T-helper 2 cell treated with Interferon-gamma antibody and Interleukin-4, amounts not matched to agents 5 μg/mL and 100 μg/mL, for 36 hours (primary cell): ENCODE data around the gene A2M.

ENCODE experiments used
- DNase-seq: peaks from one replicate; pipeline ENCODE4 v3.0.0; 2021; ENCODE audit warnings: low spot score
- H3K27ac Mint-ChIP-seq: one replicate; pipeline ENCODE4 v1.8.0; 2021; ENCODE audit warnings: mild to moderate bottlenecking, mixed read lengths
- H3K27me3 Mint-ChIP-seq: one replicate; pipeline ENCODE4 v1.8.0; 2021; ENCODE audit warnings: low read depth, mixed read lengths
- H3K36me3 Mint-ChIP-seq: one replicate; pipeline ENCODE4 v1.8.0; 2021; ENCODE audit warnings: low read depth, mixed read lengths
- H3K4me1 Mint-ChIP-seq: one replicate; pipeline ENCODE4 v1.8.0; 2021; ENCODE audit warnings: low read depth, mixed read lengths
- H3K4me3 Mint-ChIP-seq: one replicate; pipeline ENCODE4 v1.8.0; 2022; ENCODE audit warnings: mild to moderate bottlenecking, moderate library complexity, mixed read lengths
- H3K9me3 Mint-ChIP-seq: one replicate; pipeline ENCODE4 v1.8.0; 2021; ENCODE audit warnings: mixed read lengths

Gene A2M

DNA sequence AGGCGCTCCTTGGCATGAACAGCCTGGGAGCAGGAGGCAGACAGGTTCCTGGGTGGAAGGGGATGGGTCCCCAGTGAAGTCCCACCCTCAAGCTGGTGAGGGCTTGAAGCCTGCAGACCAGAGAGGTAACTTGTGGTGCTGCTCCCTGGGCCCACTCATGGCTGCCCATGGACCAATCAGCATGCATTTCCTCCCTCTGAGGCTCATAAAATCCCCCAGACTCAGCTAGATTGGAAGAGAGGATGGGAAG lies 50.2 kb downstream of the A2M start:
- H3K9me3 Mint-ChIP-seq = no peaks in the 10 kb centered on the region
- no peaks in the 10 kb centered on the region for H3K36me3 Mint-ChIP-seq
- H3K4me3 Mint-ChIP-seq = no peak overlapping the region

DNA sequence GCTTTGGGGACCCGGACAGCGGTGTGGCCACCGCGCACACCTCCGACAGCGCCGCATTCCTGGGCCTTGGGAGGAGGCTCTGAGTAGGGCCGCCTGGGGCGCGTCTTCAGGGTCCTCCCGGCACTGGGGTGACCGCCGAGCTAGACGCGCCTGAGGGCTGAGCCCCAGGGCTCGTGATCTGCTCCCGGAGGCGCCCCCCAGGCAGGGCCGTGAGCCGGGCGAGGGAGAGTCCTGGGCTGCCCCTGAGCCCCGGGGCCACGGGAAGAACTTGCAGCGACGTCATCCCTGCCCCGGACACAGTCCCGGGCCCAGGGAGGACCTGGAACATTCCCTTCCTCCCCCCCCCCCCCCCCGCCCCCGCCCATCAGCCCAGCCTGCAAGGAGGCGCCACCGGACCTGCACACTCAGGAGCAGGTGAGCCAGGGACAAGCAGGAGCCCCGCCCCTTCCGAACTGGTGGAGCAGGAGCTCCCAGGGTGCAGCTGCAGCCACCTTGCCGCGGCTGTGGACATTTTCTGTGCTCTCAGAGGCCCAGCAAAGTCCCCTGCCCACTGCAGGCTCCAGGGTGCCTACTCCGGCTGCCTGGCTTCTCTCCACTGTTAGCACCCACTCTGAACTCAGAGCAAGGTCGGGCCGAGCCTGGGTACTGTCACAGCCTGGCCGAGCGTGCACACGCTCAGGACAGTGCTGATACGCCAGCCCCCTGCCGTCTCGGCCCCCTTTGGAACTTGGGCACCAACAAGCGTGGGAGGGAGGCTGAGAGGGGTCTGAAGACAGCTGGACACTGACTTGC lies 50.7 kb downstream of the A2M start:
- Mint-ChIP-seq H3K36me3 (no peaks in the 10 kb centered on the region), H3K27me3 (peaks cover 26% of the 10 kb centered on the region), H3K27ac (no peak overlapping the region), H3K4me1 (peaks cover 3% of the 10 kb centered on the region), H3K9me3 (no peaks in the 10 kb centered on the region), H3K4me3 (no peak overlapping the region)
- DNase-seq = no peak

More for the DNA sequence above, 50.2 kb downstream of the A2M start:
- no peak for DNase-seq
- Mint-ChIP-seq H3K27me3 (peaks cover 26% of the 10 kb centered on the region), H3K27ac (no peak overlapping the region), H3K4me1 (peaks cover 3% of the 10 kb centered on the region)

DNA sequence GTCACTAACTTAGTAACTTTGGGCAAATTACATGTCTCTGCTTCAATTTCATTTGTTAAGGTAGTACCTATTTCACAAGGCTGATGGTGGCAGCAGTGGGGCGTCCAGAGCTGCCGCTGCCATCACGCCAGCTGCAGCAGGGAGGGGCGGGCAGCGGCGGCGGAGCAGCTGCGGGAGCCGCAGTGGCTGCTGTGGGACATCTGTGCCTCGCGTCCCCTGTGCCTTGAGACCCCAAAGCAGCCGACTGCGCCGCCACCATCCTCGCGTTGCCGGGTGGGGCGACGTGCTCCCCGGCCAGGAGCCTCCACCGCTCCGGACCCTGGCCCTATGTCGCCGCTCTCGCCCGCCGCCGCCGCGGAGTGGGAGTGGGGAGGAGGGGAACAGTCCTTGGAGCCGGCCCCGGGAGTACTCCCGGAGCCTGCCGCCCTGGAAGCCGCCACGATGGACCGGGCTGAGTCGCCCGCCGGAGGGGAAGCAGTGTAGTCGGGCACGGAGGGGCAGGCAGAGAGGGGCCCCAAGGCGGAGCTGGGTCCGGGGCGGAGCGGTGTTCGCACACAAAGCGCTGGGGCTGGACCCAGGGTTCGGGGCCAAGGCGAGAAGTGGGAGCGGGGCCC lies 51.4 kb downstream of the A2M start:
- H3K36me3 Mint-ChIP-seq = no peaks in the 10 kb centered on the region
- peak; percentile 13 for DNase-seq
- peak overlapping the region; percentile 65 for H3K4me3 Mint-ChIP-seq
- H3K9me3 Mint-ChIP-seq = no peaks in the 10 kb centered on the region
- H3K4me1 Mint-ChIP-seq = peaks cover 3% of the 10 kb centered on the region
- peaks cover 26% of the 10 kb centered on the region for H3K27me3 Mint-ChIP-seq
- H3K27ac Mint-ChIP-seq = no peak overlapping the region

DNA sequence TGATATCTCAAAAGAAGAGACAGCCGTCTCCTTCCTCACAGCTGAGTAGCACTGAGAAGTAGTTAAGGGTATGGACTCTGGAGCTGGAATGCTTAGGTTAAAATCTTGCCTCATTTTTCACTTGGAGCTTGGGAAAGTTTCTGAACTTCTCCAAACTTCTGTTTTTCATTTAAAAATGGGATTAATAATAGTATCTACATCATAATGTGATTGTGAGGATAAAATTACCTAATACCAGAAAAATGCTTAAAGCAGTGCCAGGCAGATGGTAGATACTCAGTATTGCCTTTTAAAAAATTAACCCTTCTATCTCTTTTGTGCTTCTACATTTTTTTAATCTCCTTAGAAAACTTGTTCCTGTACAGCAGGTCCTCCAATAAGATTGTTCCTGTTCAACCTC lies 63.1 kb downstream of the A2M start:
- Mint-ChIP-seq H3K36me3 (no peaks in the 10 kb centered on the region), H3K4me1 (peaks cover 7% of the 10 kb centered on the region), H3K27me3 (peaks cover 14% of the 10 kb centered on the region), H3K9me3 (no peaks in the 10 kb centered on the region), H3K4me3 (no peak overlapping the region), H3K27ac (no peak overlapping the region)
- no peak for DNase-seq

DNA sequence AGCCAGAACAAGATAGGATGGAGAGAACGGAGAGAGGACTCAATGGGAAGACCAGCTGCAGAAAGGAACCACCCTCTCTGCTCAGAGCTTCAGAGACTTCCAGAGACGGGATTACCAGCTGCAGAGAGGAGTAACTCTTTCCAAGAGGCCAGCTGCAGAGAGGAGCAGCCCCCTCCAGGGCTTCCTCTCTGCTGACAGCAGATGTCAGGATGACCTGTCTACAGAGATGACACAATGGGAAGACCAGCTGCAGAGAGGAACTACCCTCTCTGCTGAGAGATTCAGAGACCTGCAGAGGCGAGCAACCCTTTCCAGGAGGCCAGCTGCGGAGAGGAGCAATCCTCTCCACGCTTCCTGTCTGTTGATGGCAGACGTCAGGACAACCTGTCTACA lies 64.6 kb downstream of the A2M start:
- no peak for DNase-seq
- Mint-ChIP-seq H3K9me3 (no peaks in the 10 kb centered on the region), H3K27me3 (peaks cover 16% of the 10 kb centered on the region), H3K36me3 (no peaks in the 10 kb centered on the region), H3K4me3 (no peak overlapping the region), H3K27ac (no peak overlapping the region), H3K4me1 (peaks cover 7% of the 10 kb centered on the region)

DNA sequence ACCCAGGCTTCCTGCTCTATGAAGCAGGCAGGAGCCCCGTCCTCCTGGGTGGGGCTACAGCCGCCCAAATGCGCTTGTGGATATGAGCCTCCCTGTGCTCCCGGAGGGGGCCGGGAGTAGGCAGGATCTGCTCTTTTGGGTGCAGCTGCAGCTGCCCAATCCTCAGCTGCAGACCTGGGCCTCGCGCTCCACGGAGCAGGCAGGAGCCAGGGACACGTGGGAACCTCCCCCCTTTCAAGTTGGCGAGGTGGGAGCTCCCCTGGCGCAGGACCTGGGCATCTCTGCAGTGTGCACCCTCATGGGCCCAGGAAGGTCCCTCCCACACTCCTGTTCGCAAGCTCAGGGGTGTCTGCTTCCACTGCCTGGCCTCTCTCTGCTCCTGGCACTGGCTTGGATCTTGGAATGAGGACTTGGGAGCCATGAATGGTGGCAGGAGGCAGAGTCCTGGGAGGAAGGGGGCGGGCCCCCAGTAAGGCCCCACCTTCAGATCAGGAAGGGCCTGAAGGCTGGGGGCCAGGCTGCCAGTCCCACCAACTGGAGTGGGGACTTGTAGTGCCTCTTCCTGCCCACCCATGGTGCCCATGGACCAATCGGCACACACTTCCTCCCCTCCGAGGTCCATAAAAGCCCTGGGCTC lies 65.1 kb downstream of the A2M start:
- no peaks in the 10 kb centered on the region for H3K36me3 Mint-ChIP-seq
- H3K4me3 Mint-ChIP-seq = no peak overlapping the region
- DNase-seq = no peak
- H3K9me3 Mint-ChIP-seq = no peaks in the 10 kb centered on the region
- peaks cover 7% of the 10 kb centered on the region for H3K4me1 Mint-ChIP-seq
- peaks cover 18% of the 10 kb centered on the region for H3K27me3 Mint-ChIP-seq
- H3K27ac Mint-ChIP-seq = no peak overlapping the region

DNA sequence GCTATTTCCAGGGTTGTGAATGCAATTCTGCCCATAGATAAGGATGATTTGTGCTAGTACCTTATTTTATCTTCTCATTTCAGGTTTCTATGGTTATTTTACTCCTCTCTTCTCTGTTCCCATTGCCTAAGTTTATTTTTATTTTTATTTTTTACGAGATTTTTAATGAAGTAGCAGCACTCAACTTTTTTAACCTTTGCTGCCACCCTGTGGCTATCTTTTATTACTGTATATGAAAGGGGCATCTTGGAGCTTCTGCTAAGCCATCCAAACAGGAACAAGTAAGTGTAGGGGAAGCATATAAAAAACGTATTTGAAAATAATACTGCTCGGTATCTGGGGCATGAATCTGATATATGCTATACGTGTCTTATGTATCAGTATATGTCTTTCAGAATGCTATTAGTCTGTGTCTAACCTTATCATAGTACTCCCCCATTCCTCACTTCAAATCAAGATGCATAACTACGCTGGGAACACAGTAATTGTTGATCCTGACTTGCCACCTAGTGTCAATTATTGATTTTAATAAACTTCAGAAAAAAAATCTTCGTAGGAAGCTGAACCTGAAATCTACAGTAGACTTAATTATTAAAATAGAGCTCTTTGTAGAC lies 66.1 kb downstream of the A2M start:
- DNase-seq = no peak
- Mint-ChIP-seq H3K27me3 (peaks cover 22% of the 10 kb centered on the region), H3K9me3 (no peaks in the 10 kb centered on the region), H3K4me3 (no peak overlapping the region), H3K4me1 (peaks cover 7% of the 10 kb centered on the region), H3K36me3 (no peaks in the 10 kb centered on the region), H3K27ac (no peak overlapping the region)

DNA sequence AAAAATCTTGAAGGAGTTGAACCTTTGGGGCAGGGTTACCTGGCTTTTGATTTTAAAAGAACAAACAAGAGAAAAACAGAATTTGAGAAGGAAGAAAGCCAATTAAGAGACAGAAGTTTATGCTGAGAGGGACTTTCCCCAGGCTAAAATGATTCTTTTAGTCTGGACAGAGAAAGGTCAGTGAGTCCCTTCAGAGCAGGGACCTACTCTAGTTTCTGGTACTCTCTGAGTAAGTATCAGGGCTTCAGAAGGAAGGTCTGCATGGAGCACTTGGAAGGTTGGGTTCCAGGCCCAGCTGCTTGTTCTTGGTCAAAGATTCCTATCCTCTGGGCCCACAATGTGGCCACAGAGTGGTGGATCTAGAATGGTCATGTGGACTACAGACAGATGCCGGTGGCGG lies 66.8 kb downstream of the A2M start:
- no peak for DNase-seq
- Mint-ChIP-seq H3K27ac (no peak overlapping the region), H3K36me3 (no peaks in the 10 kb centered on the region), H3K9me3 (no peaks in the 10 kb centered on the region), H3K27me3 (peaks cover 22% of the 10 kb centered on the region), H3K4me3 (no peak overlapping the region), H3K4me1 (peaks cover 7% of the 10 kb centered on the region)

DNA sequence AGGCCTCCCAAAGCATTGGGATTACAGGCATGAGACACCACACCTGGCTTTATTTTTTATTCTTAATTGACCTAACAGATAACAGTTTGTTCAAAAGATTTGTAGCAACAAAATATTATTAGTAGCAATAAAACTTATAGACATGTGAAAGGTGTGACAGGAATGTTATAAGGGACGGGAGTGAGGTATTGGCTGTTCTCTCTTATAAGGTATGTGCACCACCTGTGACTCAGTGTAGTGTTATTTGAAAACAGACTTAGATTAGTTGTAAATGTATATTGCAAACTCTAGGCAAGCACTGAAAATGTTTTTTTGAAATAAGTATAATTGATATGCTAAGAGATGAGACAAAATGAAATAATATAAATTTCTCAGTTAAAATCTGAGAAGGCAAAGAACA lies 68.6 kb downstream of the A2M start:
- DNase-seq = no peak
- no peaks in the 10 kb centered on the region for H3K36me3 Mint-ChIP-seq
- H3K27ac Mint-ChIP-seq = no peak overlapping the region
- H3K4me1 Mint-ChIP-seq = peaks cover 7% of the 10 kb centered on the region
- no peak overlapping the region for H3K4me3 Mint-ChIP-seq
- H3K27me3 Mint-ChIP-seq = peaks cover 26% of the 10 kb centered on the region
- no peaks in the 10 kb centered on the region for H3K9me3 Mint-ChIP-seq

DNA sequence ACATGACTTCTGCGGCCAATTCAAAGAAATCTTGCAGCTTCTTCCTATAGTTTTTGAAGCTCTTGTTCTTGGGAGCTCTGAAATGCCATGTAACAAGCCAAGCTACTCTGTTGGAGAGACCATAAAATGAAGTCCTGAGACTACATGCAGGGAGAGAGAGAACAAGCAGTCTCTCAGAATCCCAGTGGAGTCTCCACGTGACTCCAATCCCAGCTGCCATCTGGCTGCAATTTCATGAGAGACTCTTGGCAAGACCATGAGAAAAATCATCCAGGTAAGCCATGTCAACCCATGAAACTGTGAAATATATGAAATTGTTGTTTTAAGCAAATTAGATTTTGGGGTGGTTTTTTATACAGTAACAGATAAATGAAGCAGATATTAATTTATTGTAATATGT lies 72.0 kb downstream of the A2M start:
- no peak for DNase-seq
- peaks cover 40% of the 10 kb centered on the region for H3K27me3 Mint-ChIP-seq
- no peaks in the 10 kb centered on the region for H3K36me3 Mint-ChIP-seq
- H3K4me1 Mint-ChIP-seq = peaks cover 19% of the 10 kb centered on the region
- no peak overlapping the region for H3K4me3 Mint-ChIP-seq
- H3K27ac Mint-ChIP-seq = no peak overlapping the region
- H3K9me3 Mint-ChIP-seq = no peaks in the 10 kb centered on the region

DNA sequence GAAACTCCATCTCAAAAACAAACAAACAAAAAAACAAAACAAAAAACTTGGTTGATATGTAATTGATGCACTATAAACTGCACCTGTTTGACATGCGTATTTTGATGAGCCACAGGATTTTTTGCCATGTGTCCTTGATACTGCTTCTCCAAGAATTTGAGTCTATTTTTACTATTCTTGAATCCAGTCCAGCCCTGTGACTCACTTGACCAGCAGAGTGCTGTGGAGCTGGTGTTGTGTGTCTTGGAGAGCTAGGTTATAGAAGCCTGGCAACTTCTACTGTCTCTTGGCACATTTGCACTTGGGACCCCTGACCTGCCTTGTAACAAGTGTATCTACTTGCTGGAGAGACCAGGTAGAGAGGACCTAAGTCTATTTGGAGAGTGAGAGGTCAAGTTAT lies 74.4 kb downstream of the A2M start:
- Mint-ChIP-seq H3K9me3 (no peaks in the 10 kb centered on the region), H3K27ac (no peak overlapping the region), H3K36me3 (no peaks in the 10 kb centered on the region), H3K4me3 (no peak overlapping the region), H3K27me3 (peaks cover 31% of the 10 kb centered on the region), H3K4me1 (peaks cover 25% of the 10 kb centered on the region)
- DNase-seq = no peak

DNA sequence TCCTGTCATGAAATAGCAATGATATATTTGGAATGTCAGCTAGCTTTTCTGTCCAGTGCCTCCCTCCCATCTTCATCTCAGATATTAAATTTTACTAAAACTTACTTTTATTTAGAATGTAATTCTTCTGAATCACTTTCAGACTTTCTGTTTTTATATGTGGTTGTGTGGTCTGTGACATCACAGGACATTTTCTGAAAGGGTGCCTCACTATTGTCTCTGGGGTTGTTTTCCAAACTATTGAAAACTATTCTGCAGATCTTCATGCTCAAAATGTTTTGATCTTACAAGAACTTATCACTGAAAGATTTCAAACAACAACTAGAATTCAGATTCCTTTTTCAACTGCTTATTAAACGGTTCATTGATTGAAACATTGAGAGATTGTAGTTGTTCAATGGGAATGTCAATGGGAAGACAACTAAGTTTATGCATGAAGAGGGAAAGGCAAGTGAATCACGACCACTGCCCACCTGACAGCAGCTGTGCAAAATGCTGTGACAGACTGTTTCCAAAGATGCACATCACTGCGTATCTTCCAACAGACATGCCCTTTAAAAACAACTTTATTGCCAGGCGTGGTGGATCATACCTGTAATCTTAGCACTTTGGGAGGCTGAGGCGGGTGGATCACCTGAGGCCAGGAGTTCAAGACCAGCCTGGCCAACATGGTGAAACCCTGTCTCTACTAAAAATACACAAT lies 75.1 kb downstream of the A2M start:
- Mint-ChIP-seq H3K4me3 (peak overlapping the region; percentile 38), H3K27me3 (peaks cover 29% of the 10 kb centered on the region), H3K36me3 (no peaks in the 10 kb centered on the region), H3K27ac (no peak overlapping the region), H3K4me1 (peaks cover 28% of the 10 kb centered on the region), H3K9me3 (no peaks in the 10 kb centered on the region)
- DNase-seq = no peak

DNA sequence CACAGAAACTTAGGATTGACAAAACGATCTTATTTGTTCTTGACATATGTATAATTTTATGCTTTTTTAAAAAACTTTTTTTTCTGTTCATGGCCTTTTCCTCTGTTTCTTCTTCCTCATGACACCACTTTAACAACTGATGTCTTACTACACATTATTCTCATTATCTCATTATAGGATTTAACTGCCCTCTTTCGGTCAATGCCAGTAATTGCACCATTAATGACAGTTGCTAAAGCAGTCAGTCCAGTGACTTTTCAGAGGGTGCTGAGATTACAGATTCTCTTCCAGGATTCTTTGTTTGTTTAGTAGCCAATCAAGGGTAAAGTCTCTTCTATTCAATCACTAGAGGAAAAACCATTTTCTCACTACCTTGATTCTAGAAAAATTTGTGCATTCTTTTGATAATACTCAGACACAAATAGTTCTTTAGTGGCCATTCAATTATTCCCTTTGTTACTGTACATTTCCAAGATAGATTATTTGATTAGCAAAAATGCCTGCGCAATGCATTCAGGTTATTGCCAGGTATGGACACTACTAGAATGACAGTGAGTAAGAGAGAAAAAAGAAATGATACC lies 76.2 kb downstream of the A2M start:
- peaks cover 28% of the 10 kb centered on the region for H3K4me1 Mint-ChIP-seq
- DNase-seq = no peak
- no peaks in the 10 kb centered on the region for H3K9me3 Mint-ChIP-seq
- no peak overlapping the region for H3K27ac Mint-ChIP-seq
- no peaks in the 10 kb centered on the region for H3K36me3 Mint-ChIP-seq
- H3K27me3 Mint-ChIP-seq = peaks cover 26% of the 10 kb centered on the region
- H3K4me3 Mint-ChIP-seq = no peak overlapping the region

DNA sequence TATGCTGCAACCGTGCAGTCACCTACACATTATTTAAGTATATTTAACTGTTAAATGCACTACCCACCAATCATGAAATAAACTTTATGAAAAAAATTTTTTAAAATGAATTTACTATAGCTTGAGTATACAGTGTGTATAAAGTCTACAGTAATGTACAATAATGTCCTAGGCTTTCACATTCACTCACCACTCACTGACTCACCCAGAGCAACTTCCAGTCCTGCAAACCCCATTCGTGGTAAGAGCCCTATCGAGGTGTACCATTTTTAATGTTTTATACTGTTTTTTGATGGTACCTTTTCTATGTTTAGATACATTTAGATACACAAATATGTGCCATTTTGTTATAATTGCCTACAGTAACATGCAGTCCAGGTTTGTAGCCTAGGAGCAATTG lies 78.3 kb downstream of the A2M start:
- H3K4me1 Mint-ChIP-seq = peaks cover 31% of the 10 kb centered on the region
- H3K4me3 Mint-ChIP-seq = no peak overlapping the region
- H3K36me3 Mint-ChIP-seq = no peaks in the 10 kb centered on the region
- peaks cover 22% of the 10 kb centered on the region for H3K27me3 Mint-ChIP-seq
- H3K27ac Mint-ChIP-seq = no peak overlapping the region
- no peaks in the 10 kb centered on the region for H3K9me3 Mint-ChIP-seq
- no peak for DNase-seq
